Hypothalamus (tissue), 51 donors: Measurements from ENCODE around the gene CAPN15.

Source experiments
- DNase-seq, 51 donors: peaks; one replicate each; lab custom pipeline; 2025; lab: John Stamatoyannopoulos, UW

The CAPN15 gene

GRCh38 chr16:505479-506245, 21.9 kb upstream of the CAPN15 start:
- DNase-seq, result peak in 2 of 51 donors; percentile 37 to 70

GRCh38 chr16:506246-506546, 21.3 kb upstream of the CAPN15 start:
- DNase-seq, result no peak

- DNase-seq, result peak in 1 of 51 donors; percentile 21
Measured at GRCh38 chr16:507527-507926, 20.0 kb upstream of the CAPN15 start.

- DNase-seq, result no peak
Measured at GRCh38 chr16:507996-508395, 19.5 kb upstream of the CAPN15 start.

DNA sequence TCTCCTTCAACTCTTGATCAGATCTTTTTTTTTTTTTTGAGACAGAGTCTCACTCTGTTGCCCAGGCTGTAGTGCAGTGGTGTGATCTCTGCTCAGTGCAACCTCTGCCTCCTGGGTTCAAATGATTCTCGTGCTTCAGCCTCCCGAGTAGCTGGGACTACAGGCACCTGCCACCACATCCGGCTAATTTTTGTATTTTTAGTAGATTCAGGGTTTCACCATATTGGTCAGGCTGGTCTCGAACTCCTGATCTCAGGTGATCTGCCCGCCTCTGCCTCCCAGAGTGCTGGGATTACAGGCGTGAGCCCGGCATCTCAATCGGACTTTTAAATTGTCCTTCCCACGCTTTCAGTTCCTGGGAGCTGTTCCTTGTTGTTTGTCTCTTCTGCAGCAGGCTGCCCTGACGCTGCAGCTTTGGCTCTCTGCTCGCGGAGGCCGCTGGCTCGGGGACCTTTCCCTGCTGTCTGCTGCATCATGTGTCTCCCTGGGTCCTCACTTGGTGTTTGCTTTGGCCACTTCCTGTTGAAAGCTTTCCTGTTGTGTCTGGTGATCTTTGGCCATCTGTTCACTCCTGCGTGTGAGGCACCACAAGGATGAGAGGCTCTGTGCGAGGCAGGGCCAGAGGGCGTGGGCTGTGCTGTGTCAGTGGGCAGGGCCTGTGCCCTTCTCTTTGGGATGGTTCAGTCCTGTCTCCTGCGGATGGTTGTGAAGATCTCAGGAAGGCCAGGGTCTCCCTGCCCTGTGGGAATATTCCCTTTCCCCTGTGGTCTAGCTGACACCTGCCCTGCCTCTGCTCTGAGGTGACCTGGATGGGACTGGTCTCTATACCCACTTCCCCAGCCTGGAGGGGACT, 18.4 kb upstream of the CAPN15 start:
- DNase-seq, result peak in 13 of 51 donors; percentile 9 to 58 (median 27)

GRCh38 chr16:510066-510825, 17.3 kb upstream of the CAPN15 start:
- no peak for DNase-seq

GRCh38 chr16:512802-513201, 14.7 kb upstream of the CAPN15 start:
- DNase-seq, result no peak

- no peak for DNase-seq
Measured at GRCh38 chr16:513950-514349, 13.6 kb upstream of the CAPN15 start.

DNA sequence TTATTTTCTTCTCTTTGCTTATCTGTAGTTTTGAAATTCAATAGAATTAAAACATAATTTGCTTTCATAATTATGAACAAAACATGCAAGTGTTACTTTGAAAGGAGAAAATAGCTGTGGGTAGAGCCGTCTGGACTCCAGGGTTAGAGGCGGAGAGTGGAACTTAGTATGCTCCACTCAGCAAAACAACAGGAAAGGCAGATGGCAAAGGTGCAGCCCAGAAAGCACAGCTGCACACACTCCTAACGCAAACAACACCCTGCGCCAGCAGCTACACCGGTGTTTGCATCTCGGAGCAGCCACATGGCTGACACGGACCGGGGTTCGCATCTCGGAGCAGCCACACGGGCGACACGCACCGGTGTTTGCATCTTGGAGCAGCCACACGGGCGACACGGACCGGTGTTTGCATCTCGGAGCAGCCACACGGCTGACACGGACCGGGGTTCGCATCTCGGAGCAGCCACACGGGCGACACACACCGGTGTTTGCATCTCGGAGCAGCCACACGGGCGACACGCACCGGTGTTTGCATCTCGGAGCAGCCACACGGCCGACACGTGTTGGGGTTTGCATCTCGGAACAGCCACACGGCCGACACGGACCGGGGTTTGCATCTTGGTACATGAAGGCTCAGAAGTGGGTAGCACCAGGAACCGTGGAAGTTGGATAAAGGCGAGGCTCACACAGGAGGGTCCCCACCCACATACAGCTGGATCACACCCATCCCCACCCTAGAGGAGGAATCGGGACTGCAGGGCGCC, 12.2 kb upstream of the CAPN15 start:
- no peak for DNase-seq

DNA sequence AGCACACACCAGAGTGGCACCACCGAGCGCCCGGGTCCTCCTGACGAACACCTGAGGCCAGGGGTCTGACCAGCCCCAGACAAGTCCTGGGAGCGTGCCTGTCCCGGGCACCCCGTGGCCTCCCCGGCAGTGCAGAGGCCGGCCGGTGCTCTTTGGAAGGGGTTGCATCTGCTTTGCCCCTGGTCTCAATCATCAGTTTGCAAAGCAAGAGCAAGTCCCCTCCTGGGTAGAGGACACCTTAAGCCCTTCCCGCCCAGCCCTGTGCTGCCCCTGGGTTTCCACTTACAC, 11.6 kb upstream of the CAPN15 start:
- no peak for DNase-seq

DNA sequence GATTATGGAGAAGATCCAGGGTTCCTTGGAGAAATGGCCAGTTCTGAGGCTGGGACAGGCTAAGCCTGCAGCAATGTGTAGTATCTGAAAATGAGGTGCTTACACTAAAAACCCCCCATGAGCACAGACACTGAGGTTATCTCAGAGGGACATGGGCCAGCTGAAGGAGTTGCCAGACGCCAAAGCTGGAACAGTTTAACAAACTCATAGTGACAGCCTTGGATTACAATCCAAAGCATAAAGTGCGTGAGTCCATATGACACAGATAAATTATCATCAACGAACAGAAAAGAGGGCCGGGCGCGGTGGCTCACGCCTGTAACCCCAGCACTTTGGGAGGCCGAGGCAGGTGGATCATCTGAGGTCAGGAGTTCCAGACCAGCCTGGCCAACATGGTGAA, 11.2 kb upstream of the CAPN15 start:
- no peak for DNase-seq

DNA sequence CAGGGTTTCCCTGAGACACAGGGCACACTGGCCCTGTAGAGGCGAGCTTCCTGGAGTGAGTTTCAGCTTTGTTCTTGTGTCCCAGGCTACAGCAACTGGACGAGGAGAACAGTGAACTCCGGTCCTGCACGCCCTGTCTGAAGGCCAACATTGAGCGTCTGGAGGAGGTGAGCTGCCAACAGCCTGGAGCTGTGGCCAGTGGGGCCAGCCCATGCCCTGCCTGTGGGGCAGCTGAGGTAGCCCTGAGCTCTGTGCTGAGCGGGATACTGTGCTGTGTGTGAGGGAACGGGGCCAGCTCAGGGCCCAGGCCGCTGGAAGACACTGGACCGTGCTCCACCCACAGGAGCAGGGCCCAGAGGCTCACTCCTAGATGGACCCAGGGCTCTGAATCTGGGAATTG, 8.7 kb upstream of the CAPN15 start:
- peak in 16 of 51 donors; percentile 10 to 65 (median 42) for DNase-seq

GRCh38 chr16:519425-519824, 8.1 kb upstream of the CAPN15 start:
- DNase-seq, result no peak

DNA sequence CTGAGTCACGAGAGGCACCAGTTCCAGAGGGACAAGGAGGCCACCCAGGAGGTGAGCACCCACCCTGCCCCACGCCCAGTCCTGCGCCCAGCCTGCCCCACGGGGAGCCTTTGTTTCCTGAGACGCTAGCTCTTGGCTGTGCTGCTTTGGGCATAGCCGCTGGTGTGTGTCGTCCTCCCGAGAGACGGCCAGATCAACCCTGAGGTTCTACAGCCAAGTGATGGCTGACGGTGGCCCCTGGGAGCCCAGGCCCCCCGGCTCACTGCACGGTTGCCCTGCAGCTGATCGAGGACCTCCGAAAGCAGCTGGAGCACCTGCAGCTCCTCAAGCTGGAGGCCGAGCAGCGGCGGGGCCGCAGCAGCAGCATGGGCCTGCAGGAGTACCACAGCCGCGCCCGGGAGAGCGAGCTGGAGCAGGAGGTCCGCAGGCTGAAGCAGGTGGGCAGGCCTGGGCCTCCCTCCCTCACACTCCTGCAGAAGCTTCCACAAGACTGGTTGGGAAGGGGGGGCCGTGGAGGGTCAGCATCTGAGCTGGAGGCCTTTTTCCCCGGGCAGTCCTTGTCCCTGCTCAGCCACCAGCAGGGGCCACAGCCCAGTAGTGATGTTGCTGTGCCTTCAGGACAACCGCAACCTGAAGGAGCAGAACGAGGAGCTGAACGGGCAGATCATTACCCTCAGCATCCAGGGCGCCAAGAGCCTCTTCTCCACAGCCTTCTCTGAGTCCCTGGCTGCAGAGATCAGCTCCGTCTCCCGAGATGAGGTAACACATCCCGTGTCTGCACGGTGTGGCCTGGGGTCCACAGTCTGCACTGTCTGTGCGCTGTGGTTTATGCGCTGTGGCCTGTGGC, 7.4 kb upstream of the CAPN15 start:
- DNase-seq, result no peak

GRCh38 chr16:520847-521246, 6.7 kb upstream of the CAPN15 start:
- DNase-seq, result no peak

GRCh38 chr16:521381-522210, 5.9 kb upstream of the CAPN15 start:
- no peak for DNase-seq

GRCh38 chr16:522320-523096, 5.0 kb upstream of the CAPN15 start:
- no peak for DNase-seq

- no peak for DNase-seq
Measured at GRCh38 chr16:523097-523741, 4.3 kb upstream of the CAPN15 start.
